H1 (cell line): ENCODE data around the gene PRKCZ. TPM values are rescaled to one million over a fixed set of nuclear protein-coding genes. Genes with fewer than 3 reads are reported as not detected.

Experiments used
- CTCF ChIA-PET: fragments of 300-600 bp; sonication (Branson Sonifier 250); formaldehyde crosslinking; loops from one replicate; lab custom pipeline; 2021; ENCODE audit not compliant: partially characterized antibody; lab: Charles Lee
- POLR2A ChIA-PET: fragments of 300-600 bp; sonication (Branson Sonifier 250); formaldehyde crosslinking; loops from one replicate; lab custom pipeline; 2021; ENCODE audit warnings: inconsistent platforms; ENCODE audit not compliant: partially characterized antibody; lab: Charles Lee
- DNase-seq, 2 experiments: peaks; one replicate each; pipeline versions ENCODE4 v3.0.0 to v3.0.0-alpha.2; 2010 to 2022; ENCODE audit warnings: low spot score in 2 of 2, low read depth in 1 of 2, mixed read lengths in 1 of 2
- FAIRE-seq: peaks from 2 replicates; lab custom pipeline; 2011; peaks lifted over from hg19 to GRCh38; lab: Jason Lieb, UNC
- H2AFZ ChIP-seq: 2 replicates; pipeline ENCODE4 v1.8.1; 2012; ENCODE audit warnings: low read length, inconsistent platforms
- H2AK5ac ChIP-seq: 2 replicates; pipeline ENCODE4 v1.6.1; 2013; ENCODE audit warnings: low read depth, low read length
- H2BK120ac ChIP-seq: replicated peaks from 2 replicates; pipeline ENCODE3; 2013; ENCODE audit warnings: low read depth, low read length, inconsistent platforms
- H2BK12ac ChIP-seq: 2 replicates; pipeline ENCODE4 v1.6.1; 2013; ENCODE audit warnings: low read depth, low read length
- H2BK15ac ChIP-seq: 2 replicates; pipeline ENCODE4 v1.6.1; 2013; ENCODE audit warnings: low read length
- H2BK20ac ChIP-seq: 2 replicates; pipeline ENCODE4 v1.6.1; 2013; ENCODE audit warnings: low read length
- H2BK5ac ChIP-seq: 2 replicates; pipeline ENCODE4 v1.6.1; 2013; ENCODE audit warnings: low read depth, low read length
- H3K14ac ChIP-seq: 2 replicates; pipeline ENCODE4 v1.6.1; 2013; ENCODE audit warnings: inconsistent platforms; ENCODE audit not compliant: insufficient read length
- H3K18ac ChIP-seq: 2 replicates; pipeline ENCODE4 v1.6.1; 2013; ENCODE audit warnings: low read length; ENCODE audit errors: extremely low read depth
- H3K23ac ChIP-seq: 2 replicates; pipeline ENCODE4 v1.6.1; 2013; ENCODE audit warnings: inconsistent platforms; ENCODE audit not compliant: insufficient read length
- H3K23me2 ChIP-seq: 2 replicates; pipeline ENCODE4 v1.6.1; 2013; ENCODE audit warnings: low read depth, low read length
- H3K27ac ChIP-seq: 2 replicates; pipeline ENCODE4 v1.6.1; 2011; ENCODE audit warnings: low read depth, low read length, inconsistent platforms
- H3K27me3 ChIP-seq, 4 experiments: replicated peaks in 1 of 4; 1 replicate in 1 of 4; 2 replicates in 3 of 4; pipeline versions ENCODE4 v1.6.1 to v1.8.1; 2011 to 2013; ENCODE audit warnings: low read length in 3 of 4, mild to moderate bottlenecking in 3 of 4, inconsistent platforms in 2 of 4, mixed read lengths in 2 of 4, moderate library complexity in 1 of 4; ENCODE audit not compliant: control insufficient read depth in 3 of 4, insufficient read depth in 3 of 4; ENCODE audit errors: extremely low read depth in 1 of 4
- H3K36me3 ChIP-seq, 4 experiments: 2 replicates each; pipeline versions ENCODE4 v1.6.1 to v1.8.1; 2011 to 2013; ENCODE audit warnings: mild to moderate bottlenecking in 4 of 4, low read length in 3 of 4, moderate library complexity in 2 of 4, control low read depth in 1 of 4, inconsistent platforms in 1 of 4; ENCODE audit not compliant: insufficient read depth in 4 of 4, control insufficient read depth in 2 of 4
- H3K4ac ChIP-seq: replicated peaks from 2 replicates; pipeline ENCODE3; 2013; ENCODE audit warnings: low read length, low read depth, mixed read lengths, inconsistent platforms; ENCODE audit not compliant: insufficient read length
- H3K4me1 ChIP-seq, 4 experiments: replicated peaks in 1 of 4; 1 replicate in 1 of 4; 2 replicates in 3 of 4; pipeline versions ENCODE4 v1.6.1 to v1.8.1; 2011 to 2013; ENCODE audit warnings: low read length in 3 of 4, inconsistent platforms in 2 of 4, mixed read lengths in 1 of 4; ENCODE audit not compliant: insufficient read depth in 4 of 4, control insufficient read depth in 3 of 4
- H3K4me2 ChIP-seq, 2 experiments: 2 replicates each; pipeline versions ENCODE4 v1.6.1 to v1.8.1; 2011 to 2013; ENCODE audit warnings: low read depth in 2 of 2, low read length in 2 of 2, control low read depth in 1 of 2, inconsistent platforms in 1 of 2, mild to moderate bottlenecking in 1 of 2; ENCODE audit not compliant: insufficient read depth in 1 of 2
- H3K4me3 ChIP-seq, 4 experiments: fragments of 200-600, 300-600 bp in 1 of 4; sonication (generic), shearing (Covaris generic), sonication (Bioruptor Twin) in 1 of 4; 2 replicates each; pipeline versions ENCODE4 v1.5.1 to v1.8.1; 2011 to 2016; ENCODE audit warnings: low read length in 4 of 4, low read depth in 3 of 4, control low read depth in 2 of 4, inconsistent platforms in 2 of 4, mild to moderate bottlenecking in 2 of 4, mixed read lengths in 1 of 4, moderate library complexity in 1 of 4; ENCODE audit not compliant: insufficient read depth in 2 of 4; ENCODE audit errors: extremely low read depth in 1 of 4
- H3K56ac ChIP-seq: replicated peaks from 2 replicates; pipeline ENCODE3; 2013; ENCODE audit warnings: low read depth, mild to moderate bottlenecking, mixed read lengths, low read length, inconsistent platforms; ENCODE audit not compliant: insufficient read length
- H3K79me1 ChIP-seq: 2 replicates; pipeline ENCODE4 v1.6.1; 2013; ENCODE audit warnings: low read depth, low read length, control low read depth
- H3K79me2 ChIP-seq, 2 experiments: 2 replicates each; pipeline versions ENCODE4 v1.6.1 to v1.8.1; 2012 to 2013; ENCODE audit warnings: low read length in 2 of 2, mild to moderate bottlenecking in 2 of 2, inconsistent platforms in 1 of 2; ENCODE audit not compliant: insufficient read depth in 2 of 2, control insufficient read depth in 1 of 2
- H3K9ac ChIP-seq, 4 experiments: replicated peaks in 1 of 4; 1 replicate in 1 of 4; 2 replicates in 3 of 4; pipeline versions ENCODE4 v1.6.1 to v1.8.1; 2011 to 2013; ENCODE audit warnings: low read depth in 3 of 4, low read length in 3 of 4, control low read depth in 2 of 4, mild to moderate bottlenecking in 2 of 4, moderate library complexity in 2 of 4, inconsistent platforms in 1 of 4; ENCODE audit errors: extremely low read depth in 1 of 4
- H3K9me3 ChIP-seq, 2 experiments: 2 replicates each; pipeline versions ENCODE4 v1.6.1 to v1.8.1; 2012 to 2013; ENCODE audit warnings: mild to moderate bottlenecking in 2 of 2, moderate library complexity in 2 of 2, control low read depth in 1 of 2, inconsistent platforms in 1 of 2, low read depth in 1 of 2, low read length in 1 of 2, mixed read lengths in 1 of 2; ENCODE audit not compliant: insufficient read depth in 2 of 2
- H4K20me1 ChIP-seq, 2 experiments: replicated peaks in 1 of 2; 2 replicates each; pipeline versions ENCODE3 to v1.8.1; 2011 to 2013; ENCODE audit warnings: inconsistent platforms in 2 of 2, low read length in 2 of 2, mild to moderate bottlenecking in 1 of 2; ENCODE audit not compliant: insufficient read depth in 2 of 2, control insufficient read depth in 1 of 2
- H4K5ac ChIP-seq: 2 replicates; pipeline ENCODE4 v1.6.1; 2013; ENCODE audit warnings: low read length, low read depth, mixed read lengths, inconsistent platforms; ENCODE audit not compliant: insufficient read length
- H4K8ac ChIP-seq: 2 replicates; pipeline ENCODE4 v1.8.0; 2013; ENCODE audit warnings: mild to moderate bottlenecking, moderate library complexity, low read length, inconsistent platforms; ENCODE audit not compliant: insufficient read depth; ENCODE audit errors: extremely low read depth
- H4K91ac ChIP-seq: replicated peaks from 2 replicates; pipeline ENCODE3; 2013; ENCODE audit warnings: low read length, mixed read lengths, inconsistent platforms; ENCODE audit not compliant: insufficient read length
- CBX8 ChIP-seq: fragments of 300-800, 300-1000 bp; sonication (generic); IDR thresholded peaks from 2 replicates; pipeline ENCODE4 v1.7.1; 2016; ENCODE audit warnings: low read depth, low read length, borderline replicate concordance
- CREB1 ChIP-seq: IDR thresholded peaks from 2 replicates; pipeline ENCODE4 v1.6.1; 2012; ENCODE audit warnings: inconsistent platforms
- EGR1 ChIP-seq: IDR thresholded peaks from 2 replicates; pipeline ENCODE4 v1.6.1; 2011; ENCODE audit warnings: low read depth, low read length, borderline replicate concordance
- GTF2F1 ChIP-seq: IDR thresholded peaks from 2 replicates; pipeline ENCODE4 v1.6.1; 2012; ENCODE audit warnings: low read depth, low read length, improper control_type of control experiment, borderline replicate concordance
- POU5F1 ChIP-seq: IDR thresholded peaks from 2 replicates; pipeline ENCODE4 v1.6.1; 2011; ENCODE audit warnings: low read depth, mild to moderate bottlenecking, low read length, moderate library complexity
- SIRT6 ChIP-seq: IDR thresholded peaks from one replicate; pipeline ENCODE4 v1.7.1; 2012; ENCODE audit warnings: low read length, inconsistent platforms
- SP2 ChIP-seq: IDR thresholded peaks from 2 replicates; pipeline ENCODE4 v1.6.1; 2012; ENCODE audit warnings: mild to moderate bottlenecking, low read length, inconsistent platforms
- WGBS, 2 experiments: shearing (Covaris generic) in 1 of 2; methylation state at CpG; one replicate each; pipeline versions ENCODE4 v1.1.6 to v1.1.7; 2013 to 2015; ENCODE audit warnings: low lambda C conversion rate in 2 of 2, mixed read lengths in 2 of 2, inconsistent platforms in 1 of 2, low coverage in 1 of 2, missing lambda C conversion rate in 1 of 2; ENCODE audit not compliant: insufficient replicate concordance in 2 of 2, insufficient coverage in 1 of 2, insufficient read length in 1 of 2; ENCODE audit errors: extremely low coverage in 1 of 2, missing lambda C conversion rate in 1 of 2; 5-methylcytosine and 5-hydroxymethylcytosine counted together
- polyA plus RNA-seq, 7 experiments: library from polyadenylated mRNA; depleted of rRNA in 3 of 7; stranded (reverse) in 5 of 7; unstranded in 2 of 7; fragments of >200 nt in 5 of 7; fragments of 200-250 nt in 2 of 7; gene quantifications; 1 replicate in 5 of 7; 2 replicates in 1 of 7; 4 replicates in 1 of 7; pipeline versions ENCODE4 v1.2.1 to v1.2.3, GENCODE V29; 2011 to 2013; ENCODE audit warnings: missing spikeins in 2 of 7, mixed read lengths in 2 of 7
- total RNA-seq: library from RNA; stranded (reverse); fragmentation: NEBNext Ultra II Directional; extraction: Animal tissue kit (Norgen Biotek cat#: 25700); gene quantifications from 2 replicates; pipeline ENCODE4 v1.2.1, GENCODE V29; 2021

The PRKCZ gene
- total and polyA plus RNA-seq, 2 of the 8 experiments (the other 6 are each of a cell fraction or from before 2014, with no cell fraction given), result 37.4 to 45.1 TPM

DNA sequence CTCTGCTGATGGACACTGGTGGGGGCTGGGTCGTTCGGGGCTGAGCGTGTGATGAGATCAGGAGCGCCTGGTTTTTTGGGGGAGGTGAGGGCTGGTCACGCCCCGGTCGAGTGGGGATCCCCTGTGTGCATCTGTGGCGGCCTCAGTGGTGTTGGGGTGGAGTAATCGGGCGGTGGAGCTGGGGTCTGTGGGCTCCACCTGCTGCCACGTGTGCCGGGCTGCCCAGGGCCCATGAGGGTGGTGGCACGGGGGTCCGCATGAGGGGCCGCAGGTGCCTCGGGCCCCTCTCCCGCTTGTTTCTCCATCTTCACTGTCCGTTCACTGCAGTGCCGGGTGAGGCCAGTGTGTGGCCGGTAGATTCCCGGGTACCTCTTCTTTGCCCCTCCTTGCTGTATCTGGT is 17.2 kb downstream of the PRKCZ start:
- WGBS, 2 experiments, result 93% methylated on average over 21 of the region's 21 CpGs; no CpG with 5 or more reads in 1 of the 2 experiments
- DNase-seq, result no peak
- Histone ChIP-seq H3K27ac (no peak overlapping the region), H3K79me1 (peaks cover 4% of the 10 kb centered on the region), H3K4me1 (peaks cover 0 to under 1% (median 0%) of the 10 kb centered on the region in 4 experiments; a peak in 1 of 7 replicates), H2AK5ac (no peak overlapping the region), H3K14ac (no peak overlapping the region), H3K23me2 (no peaks in the 10 kb centered on the region), H2BK5ac (no peak overlapping the region), H3K23ac (no peak overlapping the region), H4K5ac (no peak overlapping the region), H3K79me2 (peaks cover 0 to 22% of the 10 kb centered on the region in 2 experiments; a peak in 3 of 4 replicates), H3K9ac (no peak overlapping the region), H4K8ac (no peak overlapping the region; the same call in 1 of the 2 replicates), H2AFZ (no peak overlapping the region), H3K4ac (no peak overlapping the region), H2BK12ac (no peak overlapping the region), H3K56ac (no peak overlapping the region), H2BK20ac (no peak overlapping the region), H3K4me2 (no peak overlapping the region), H2BK120ac (no peak overlapping the region), H2BK15ac (no peak overlapping the region), H4K91ac (no peak overlapping the region), H3K9me3 (no peaks in the 10 kb centered on the region), H4K20me1 (peaks cover 2 to 10% of the 10 kb centered on the region in 2 experiments), H3K18ac (no peak overlapping the region), H3K36me3 (no peaks in the 10 kb centered on the region; a peak in 2 of 8 replicates), H3K4me3 (no peak overlapping the region), H3K27me3 (no peaks in the 10 kb centered on the region)
- no peak for FAIRE-seq
- TF ChIP-seq EGR1, result no peak
- no peak for TF ChIP-seq SIRT6
- no peak for TF ChIP-seq CREB1
- TF ChIP-seq POU5F1, result no peak
- no peak for TF ChIP-seq GTF2F1
- TF ChIP-seq CBX8, result no peak
- TF ChIP-seq SP2, result no peak
- POLR2A ChIA-PET, result no interaction called here
- CTCF ChIA-PET, result interaction anchor here (0.8 to 1.2 kb wide), 3 partner anchors 23 to 107 kb away, joined by 3 to 4 read pairs (median 3); no protein-coding TSS in a partner anchor
